Breast epithelium (tissue), 4 donors: Measurements from ENCODE around the gene POLN. TPM values are rescaled to one million over a fixed set of nuclear protein-coding genes. Genes with fewer than 3 reads are reported as not detected.
A peak's percentile ranks its signal among the peaks of the same experiment; 100 is the strongest.
"Not testable (repeated sequence)": the region's sequence is repeated elsewhere in the genome, so short reads cannot be mapped to it uniquely, and the experiment has no call there.

Experiments
- DNase-seq, 2 donors: peaks; one replicate each; pipeline ENCODE4 v3.0.0-alpha.2; 2019; ENCODE audit warnings: low spot score in 2 of 2
- H3K27ac ChIP-seq, 2 donors: fragments of 200-600 bp; sonication (generic) in 1 of 2; one replicate each; pipeline ENCODE4 v1.5.1; 2016 to 2019; ENCODE audit warnings: mild to moderate bottlenecking in 1 of 2
- H3K27me3 ChIP-seq, 2 donors: fragments of 200-600 bp; sonication (generic) in 1 of 2; one replicate each; pipeline versions ENCODE4 v1.5.1 to v1.6.0; 2017 to 2019; ENCODE audit warnings: control low read depth in 1 of 2, mild to moderate bottlenecking in 1 of 2
- H3K36me3 ChIP-seq: fragments of 200-600 bp; one replicate; pipeline ENCODE4 v1.5.1; 2019
- H3K4me1 ChIP-seq, 2 donors: fragments of 200-600 bp; sonication (generic); one replicate each; pipeline ENCODE4 v1.5.1; 2016 to 2019; ENCODE audit warnings: control low read depth in 1 of 2
- H3K4me3 ChIP-seq, 3 donors: fragments of 200-600 bp; sonication (generic); 1 replicate in 2 of 3; 2 replicates in 1 of 3; pipeline ENCODE4 v1.5.1; 2016 to 2019; ENCODE audit warnings: mild to moderate bottlenecking in 3 of 3, moderate library complexity in 2 of 3
- H3K9me3 ChIP-seq, 2 donors: fragments of 200-600 bp; sonication (generic) in 1 of 2; one replicate each; pipeline ENCODE4 v1.5.1; 2016 to 2019; ENCODE audit warnings: control low read depth in 1 of 2
- POLR2A ChIP-seq: fragments of 450-650 bp; IDR thresholded peaks from one replicate; pipeline ENCODE4 v1.6.1; 2016; ENCODE audit warnings: antibody characterized with exemption, mild to moderate bottlenecking, moderate library complexity
- POLR2AphosphoS5 ChIP-seq, 3 donors: sonication (generic); formaldehyde crosslinking; IDR thresholded peaks; one replicate each; pipeline ENCODE4 v1.6.1; 2017; ENCODE audit warnings: antibody characterized with exemption in 3 of 3
- intact Hi-C: fragments of 100-400 bp; cut with DNase I; formaldehyde crosslinking; loops from one replicate; pipeline ENCODE4 v1.15.1; 2023; ENCODE audit warnings: low total_unique reads
- total RNA-seq, 3 donors: library from RNA; depleted of rRNA; stranded (reverse); fragments of >200 nt; gene quantifications; one replicate each; pipeline ENCODE4 v1.1.0, GENCODE V29; 2016
- TF ChIP-seq, protein P1 (sequence below), 3 donors: fragments of 450-650 bp; IDR thresholded peaks; one replicate each; pipeline ENCODE4 v1.5.1; 2016 to 2017; ENCODE audit warnings: antibody characterized with exemption in 3 of 3, mild to moderate bottlenecking in 3 of 3, moderate library complexity in 3 of 3

Gene POLN
- total RNA-seq, 3 donors from 2014 or later = 3.3 to 4.7 (median 4.3) TPM

DNA sequence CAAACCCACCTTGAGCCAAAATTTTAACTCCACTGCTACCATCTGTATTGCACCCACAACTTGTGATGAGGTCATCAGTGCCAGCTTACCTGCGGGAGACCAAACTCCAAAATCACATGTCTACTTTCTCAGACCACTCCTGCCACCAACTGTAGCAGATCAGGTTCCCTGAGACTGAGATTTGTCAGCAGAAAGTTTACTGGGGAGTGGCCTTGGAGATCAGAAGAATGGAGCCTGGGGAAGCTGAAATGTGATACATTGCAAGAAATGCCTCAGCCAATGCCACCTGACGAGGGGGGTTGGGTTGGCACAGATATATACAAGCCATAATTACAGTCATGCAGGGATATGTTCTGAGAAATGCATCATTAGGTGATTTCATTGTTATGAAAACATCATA lies 19.1 kb downstream of the POLN start:
- Histone ChIP-seq H3K4me1 (no peaks in the 10 kb centered on the region), H3K4me3 (no peak overlapping the region), H3K9me3 (no peaks in the 10 kb centered on the region), H3K27ac (no peak overlapping the region), H3K27me3 (no peaks in the 10 kb centered on the region), H3K36me3 (peaks cover 4% of the 10 kb centered on the region)
- intact Hi-C loops = no loop called here
- no peak for DNase-seq
- TF ChIP-seq, protein P1, sequence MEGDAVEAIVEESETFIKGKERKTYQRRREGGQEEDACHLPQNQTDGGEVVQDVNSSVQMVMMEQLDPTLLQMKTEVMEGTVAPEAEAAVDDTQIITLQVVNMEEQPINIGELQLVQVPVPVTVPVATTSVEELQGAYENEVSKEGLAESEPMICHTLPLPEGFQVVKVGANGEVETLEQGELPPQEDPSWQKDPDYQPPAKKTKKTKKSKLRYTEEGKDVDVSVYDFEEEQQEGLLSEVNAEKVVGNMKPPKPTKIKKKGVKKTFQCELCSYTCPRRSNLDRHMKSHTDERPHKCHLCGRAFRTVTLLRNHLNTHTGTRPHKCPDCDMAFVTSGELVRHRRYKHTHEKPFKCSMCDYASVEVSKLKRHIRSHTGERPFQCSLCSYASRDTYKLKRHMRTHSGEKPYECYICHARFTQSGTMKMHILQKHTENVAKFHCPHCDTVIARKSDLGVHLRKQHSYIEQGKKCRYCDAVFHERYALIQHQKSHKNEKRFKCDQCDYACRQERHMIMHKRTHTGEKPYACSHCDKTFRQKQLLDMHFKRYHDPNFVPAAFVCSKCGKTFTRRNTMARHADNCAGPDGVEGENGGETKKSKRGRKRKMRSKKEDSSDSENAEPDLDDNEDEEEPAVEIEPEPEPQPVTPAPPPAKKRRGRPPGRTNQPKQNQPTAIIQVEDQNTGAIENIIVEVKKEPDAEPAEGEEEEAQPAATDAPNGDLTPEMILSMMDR (IDR thresholded peaks at IDR 0.05) = no peak
- TF ChIP-seq POLR2AphosphoS5 (IDR thresholded peaks at IDR 0.05) (no peak), POLR2A (no peak)

DNA sequence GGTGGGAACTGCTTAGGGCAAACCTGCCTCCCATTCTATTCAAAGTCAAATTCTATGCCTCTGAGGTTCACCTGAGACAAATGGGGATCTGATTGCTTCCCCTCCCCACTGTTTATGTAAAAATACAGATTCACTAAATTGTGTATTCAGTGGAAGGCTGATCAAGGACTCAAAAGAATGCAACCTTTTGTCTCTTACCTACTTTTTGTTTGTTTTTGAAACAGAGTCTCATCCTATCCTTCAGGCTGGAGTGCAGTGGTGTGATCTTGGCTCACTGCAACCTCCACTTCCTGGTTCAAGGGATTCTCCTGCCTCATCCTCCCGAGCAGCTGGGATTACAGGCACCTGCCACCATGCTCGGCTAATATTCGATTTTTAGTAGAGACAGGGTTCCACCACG lies 20.5 kb downstream of the POLN start:
- intact Hi-C loops = not testable (repeated sequence)

DNA sequence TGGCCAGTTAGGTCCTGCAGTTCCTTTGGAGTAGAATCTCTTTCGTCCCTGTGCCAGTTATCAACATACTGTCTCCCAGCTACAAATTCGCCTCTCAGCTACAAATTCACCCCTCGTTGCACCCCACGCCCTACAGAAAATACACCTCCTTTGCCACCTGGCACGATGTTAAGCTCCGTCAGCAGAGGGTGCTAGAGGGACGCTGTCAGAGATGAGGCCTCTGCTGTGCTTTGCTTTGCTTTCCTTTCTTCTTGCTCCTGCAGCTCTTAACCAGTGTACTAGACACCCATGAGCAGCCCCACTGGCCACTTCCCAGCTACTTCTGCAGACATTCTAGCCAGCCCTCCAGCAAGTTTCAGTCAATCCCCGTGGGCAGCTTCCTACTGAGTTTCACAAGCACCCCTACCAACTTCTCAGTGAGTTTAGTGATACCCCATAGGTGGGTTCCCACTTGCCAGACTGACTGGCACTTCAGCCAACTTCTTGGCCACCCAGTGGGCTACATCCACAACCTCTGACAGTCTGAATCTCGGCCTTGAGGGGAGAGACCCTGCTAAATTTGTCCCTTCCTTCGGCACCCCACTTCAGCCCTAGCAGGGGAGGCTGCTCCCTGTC lies 21.8 kb downstream of the POLN start:
- no peaks in the 10 kb centered on the region for H3K4me1 ChIP-seq
- H3K27me3 ChIP-seq = no peaks in the 10 kb centered on the region
- DNase-seq = peak; percentile 34 to 62
- H3K36me3 ChIP-seq = no peaks in the 10 kb centered on the region
- H3K9me3 ChIP-seq = no peaks in the 10 kb centered on the region
- no peak overlapping the region for H3K4me3 ChIP-seq
- intact Hi-C loops = no loop called here
- no peak overlapping the region for H3K27ac ChIP-seq
- TF ChIP-seq POLR2AphosphoS5 (IDR thresholded peaks at IDR 0.05) = no peak
- TF ChIP-seq, protein P1 (IDR thresholded peaks at IDR 0.05) = peak in 2 of 3 donors; percentile 79 to 83

More for the DNA sequence above, 20.5 kb downstream of the POLN start:
- H3K4me3 ChIP-seq, H3K9me3 ChIP-seq, H3K4me1 ChIP-seq, H3K27ac ChIP-seq, H3K36me3 ChIP-seq, H3K27me3 ChIP-seq, DNase-seq: not testable (repeated sequence)

DNA sequence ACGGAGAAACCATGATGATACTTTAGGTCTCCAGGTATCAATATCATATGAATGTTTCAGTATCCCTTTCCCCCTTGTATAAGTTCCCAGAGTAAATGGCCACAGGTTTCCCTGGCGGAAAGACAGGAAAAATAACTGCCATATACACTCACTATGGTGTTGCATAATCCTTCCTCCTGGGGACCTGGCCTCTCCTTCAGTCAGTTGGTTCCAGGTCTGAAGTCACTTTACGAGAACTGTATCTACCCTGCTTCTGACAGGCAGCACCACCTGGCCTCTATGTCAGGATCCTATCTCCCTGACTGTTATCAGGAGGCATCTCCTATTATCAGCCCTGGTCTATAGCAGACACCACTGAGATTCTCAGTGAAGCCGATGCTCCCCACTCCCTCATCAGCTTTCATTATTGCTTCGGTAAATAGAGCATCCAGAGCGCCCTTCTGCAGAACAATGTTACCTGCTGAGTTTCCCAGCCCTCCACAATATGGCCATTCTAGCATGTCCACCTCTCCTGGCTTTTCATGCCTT lies 22.6 kb downstream of the POLN start:
- Histone ChIP-seq H3K36me3 (no peaks in the 10 kb centered on the region), H3K4me1 (no peaks in the 10 kb centered on the region), H3K9me3 (no peaks in the 10 kb centered on the region), H3K27me3 (no peaks in the 10 kb centered on the region), H3K4me3 (no peak overlapping the region), H3K27ac (no peak overlapping the region)
- TF ChIP-seq, protein P1 (IDR thresholded peaks at IDR 0.05) = no peak
- TF ChIP-seq POLR2A = no peak
- no peak for TF ChIP-seq POLR2AphosphoS5 (IDR thresholded peaks at IDR 0.05)
- intact Hi-C loops = no loop called here
- no peak for DNase-seq

DNA sequence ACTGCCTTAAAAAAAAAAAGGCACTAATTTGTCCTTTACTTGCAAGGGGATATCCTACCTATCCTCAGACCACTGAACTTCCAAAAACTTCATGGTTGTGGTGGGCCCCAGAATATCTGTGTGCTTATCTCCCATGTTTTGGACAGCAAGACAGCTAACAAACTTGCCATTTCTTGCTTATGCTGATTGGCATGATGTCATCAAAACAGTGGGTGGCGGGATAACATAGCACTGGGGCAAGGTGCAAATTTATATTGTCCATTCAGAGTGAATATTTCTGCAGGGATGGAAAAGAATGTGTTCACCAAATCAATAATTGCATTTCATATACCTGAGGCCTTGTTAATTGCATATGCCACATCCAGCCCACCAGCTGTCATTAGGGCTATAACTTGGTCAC lies 23.5 kb downstream of the POLN start:
- TF ChIP-seq POLR2AphosphoS5 (IDR thresholded peaks at IDR 0.05) = no peak
- TF ChIP-seq, protein P1 (IDR thresholded peaks at IDR 0.05) = no peak
- TF ChIP-seq POLR2A = no peak
- no peak for DNase-seq
- H3K9me3 ChIP-seq = no peaks in the 10 kb centered on the region
- intact Hi-C loops = no loop called here
- no peak overlapping the region for H3K4me3 ChIP-seq
- no peaks in the 10 kb centered on the region for H3K36me3 ChIP-seq
- H3K27ac ChIP-seq = no peak overlapping the region
- H3K4me1 ChIP-seq = no peaks in the 10 kb centered on the region
- no peaks in the 10 kb centered on the region for H3K27me3 ChIP-seq
